Posterior cingulate gyrus (tissue), 11 donors: ENCODE data around the gene OR5C1.
"Not testable (repeated sequence)": the region's sequence is repeated elsewhere in the genome, so short reads cannot be mapped to it uniquely, and the experiment has no call there.

Experiments used
- DNase-seq, 10 donors: peaks; one replicate each; pipeline versions ENCODE4 v3.0.0 to v3.0.0-alpha.2; 2020 to 2021; ENCODE audit warnings: mixed read lengths in 3 of 10
- intact Hi-C: fragments of 100-400 bp; cut with DNase I; formaldehyde crosslinking; loops from one replicate; pipeline ENCODE4 v1.15.1; 2023

OR5C1 gene

GRCh38 chr9:122809261-122809660 lies 20.5 kb downstream of the OR5C1 start:
- DNase-seq, intact Hi-C loops: not testable (repeated sequence)

GRCh38 chr9:122810306-122810946 lies 21.7 kb downstream of the OR5C1 start:
- intact Hi-C loops = loop anchor here (1.0 to 10.0 kb wide), 4 partner anchors 345 to 716 kb away; partner anchors contain the start of gene TTLL11
- peak; percentile 64 to 96 (median 84) for DNase-seq

GRCh38 chr9:122812736-122813135 lies 24.0 kb downstream of the OR5C1 start:
- intact Hi-C loops = loop anchor here (10.0 kb wide), 3 partner anchors 458 to 718 kb away; partner anchors contain the start of gene TTLL11
- no peak for DNase-seq

DNA sequence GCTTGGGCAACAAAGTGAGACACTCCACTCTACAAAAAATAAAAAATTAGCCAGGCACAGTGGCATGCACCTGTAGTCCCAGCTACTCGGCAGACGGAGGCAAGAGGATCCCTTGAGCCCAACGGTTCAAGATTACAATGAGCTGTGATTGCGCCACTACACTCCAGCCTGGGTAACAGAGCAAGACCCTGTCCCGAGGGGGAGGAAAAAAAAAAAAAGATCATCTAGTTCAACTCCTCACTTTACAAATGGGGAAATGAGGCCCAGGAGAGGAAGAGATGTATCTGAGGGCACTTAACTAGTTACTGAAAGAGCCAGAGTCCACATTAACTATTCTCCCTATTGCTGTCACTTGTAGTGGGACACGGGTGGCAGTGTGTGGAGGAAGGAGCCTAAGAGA lies 25.8 kb downstream of the OR5C1 start:
- intact Hi-C loops = loop anchor here (10.0 kb wide), 3 partner anchors 460 to 720 kb away; partner anchors contain the start of gene TTLL11

GRCh38 chr9:122815544-122815943 lies 26.8 kb downstream of the OR5C1 start:
- DNase-seq = no peak
- intact Hi-C loops = loop anchor here (10.0 kb wide), 3 partner anchors 461 to 721 kb away; partner anchors contain the start of gene TTLL11

More for the DNA sequence above, 25.8 kb downstream of the OR5C1 start:
- DNase-seq = no peak

- intact Hi-C loops = loop anchor here (10.0 kb wide), 3 partner anchors 462 to 722 kb away; partner anchors contain the start of gene TTLL11
- no peak for DNase-seq
Measured at GRCh38 chr9:122816163-122816867, 27.6 kb downstream of the OR5C1 start.

DNA sequence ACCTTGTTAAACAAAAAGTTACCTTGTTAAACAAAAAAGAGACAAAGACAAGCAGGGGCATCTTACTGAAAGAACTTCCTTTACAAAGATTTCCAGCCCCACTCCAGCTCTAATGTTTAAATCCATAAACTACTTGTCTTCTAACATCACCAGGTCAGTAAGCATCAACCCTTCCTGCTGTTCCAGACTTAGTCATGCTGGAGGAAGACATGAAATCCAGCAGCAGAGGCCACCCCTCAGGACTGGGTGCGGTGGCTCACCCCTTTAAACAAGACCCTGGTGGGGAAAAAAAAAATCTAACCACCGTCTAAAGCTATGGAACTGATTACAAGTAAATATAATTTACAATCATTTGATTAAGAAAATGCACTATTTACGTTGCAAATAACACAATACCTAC lies 30.6 kb downstream of the OR5C1 start:
- intact Hi-C loops = loop anchor here (10.0 kb wide), 3 partner anchors 465 to 725 kb away; partner anchors contain the start of gene TTLL11
- no peak for DNase-seq

- no peak for DNase-seq
- intact Hi-C loops = loop anchor here (10.0 kb wide), 3 partner anchors 465 to 725 kb away; partner anchors contain the start of gene TTLL11
Measured at GRCh38 chr9:122819791-122820489, 31.2 kb downstream of the OR5C1 start.

- intact Hi-C loops = no loop called here
- no peak for DNase-seq
Measured at GRCh38 chr9:122820490-122820845, 31.7 kb downstream of the OR5C1 start.

DNA sequence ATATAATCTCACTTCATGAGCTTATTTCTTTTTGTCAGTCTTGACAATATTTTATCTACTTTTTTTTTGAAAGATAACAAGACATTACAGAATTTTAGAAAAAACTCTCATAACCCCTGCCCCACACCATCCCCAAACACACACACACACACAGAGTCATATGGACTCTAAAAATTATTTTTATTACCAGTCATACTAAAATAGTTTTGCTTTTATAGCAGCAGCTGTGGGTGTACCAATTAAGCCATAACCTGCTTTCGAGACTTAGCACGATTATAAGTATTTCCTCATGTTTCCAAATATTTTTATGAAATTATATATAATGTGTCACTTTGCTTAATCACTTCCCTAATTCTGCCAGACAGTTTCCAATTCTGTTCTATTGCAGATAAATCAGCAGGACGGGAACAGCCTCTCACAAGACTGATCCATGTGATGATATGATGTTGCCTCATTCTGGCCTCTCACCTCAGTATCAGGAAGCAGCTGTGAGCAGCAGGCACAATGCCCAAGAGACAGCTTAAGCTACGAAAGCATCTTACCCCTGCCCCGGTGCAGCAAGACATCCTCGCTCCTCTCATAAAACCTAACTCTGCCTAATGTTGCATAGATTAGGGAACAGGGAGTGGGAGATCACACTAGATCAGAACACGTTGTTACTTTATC lies 32.7 kb downstream of the OR5C1 start:
- no peak for DNase-seq
- intact Hi-C loops = no loop called here

- DNase-seq = no peak
- intact Hi-C loops = no loop called here
Measured at GRCh38 chr9:122822056-122822455, 33.3 kb downstream of the OR5C1 start.

- intact Hi-C loops = no loop called here
- no peak for DNase-seq
Measured at GRCh38 chr9:122822938-122823337, 34.2 kb downstream of the OR5C1 start.

- intact Hi-C loops = no loop called here
- no peak for DNase-seq
Measured at GRCh38 chr9:122827761-122828093, 39.0 kb downstream of the OR5C1 start.

GRCh38 chr9:122828965-122829284 lies 40.2 kb downstream of the OR5C1 start:
- intact Hi-C loops, DNase-seq: not testable (repeated sequence)

DNA sequence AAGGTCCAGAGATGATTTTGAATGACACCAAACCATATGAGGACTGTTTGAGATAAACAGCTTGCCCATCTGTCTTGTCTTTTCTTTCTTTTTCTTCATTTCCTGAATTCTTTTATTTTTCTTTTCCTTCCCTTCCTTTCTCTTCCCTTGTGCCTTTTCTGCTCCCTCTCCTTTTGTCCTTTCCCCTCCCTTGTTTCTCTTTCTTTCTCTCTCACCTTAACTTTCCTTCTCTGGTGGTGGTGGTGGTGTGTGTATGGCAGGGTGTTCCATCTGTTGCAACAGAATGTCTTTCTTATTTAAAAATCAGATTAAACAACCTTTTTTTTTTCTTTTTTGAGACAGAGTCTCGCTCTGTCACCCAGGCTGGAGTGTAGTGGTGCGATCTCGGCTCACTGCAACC lies 43.5 kb downstream of the OR5C1 start:
- DNase-seq = no peak
- intact Hi-C loops = no loop called here

GRCh38 chr9:122835313-122835731 lies 46.6 kb downstream of the OR5C1 start:
- intact Hi-C loops = no loop called here
- DNase-seq = no peak

DNA sequence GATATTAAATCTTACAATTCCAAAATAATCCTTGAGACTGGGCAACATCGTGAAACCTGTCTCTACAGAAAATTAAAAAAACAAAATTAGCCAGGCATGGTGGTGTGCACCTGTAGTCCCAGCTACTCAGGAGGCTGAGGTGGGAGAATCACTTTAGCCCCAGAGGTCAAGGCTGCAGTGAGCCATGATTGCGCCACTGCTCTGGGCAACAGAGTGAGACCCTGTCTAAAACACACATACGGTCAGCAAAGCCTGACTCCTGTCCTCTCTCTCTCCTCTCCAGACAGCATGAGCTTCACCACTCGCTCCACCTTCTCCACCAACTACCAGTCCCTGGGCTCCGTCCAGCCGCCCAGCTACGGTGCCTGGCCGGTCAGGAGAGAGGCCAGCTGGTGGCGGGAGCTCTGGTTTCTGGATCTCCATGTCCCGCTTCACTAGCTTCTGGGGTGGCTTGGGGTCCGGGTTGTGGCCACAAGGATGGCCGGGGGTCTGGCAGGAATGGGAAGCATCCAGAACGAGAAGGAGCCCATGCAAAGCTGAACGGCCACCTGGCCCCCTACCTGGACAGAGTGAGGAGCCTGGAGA lies 48.6 kb downstream of the OR5C1 start:
- intact Hi-C loops = no loop called here
- peak in 1 of 10 donors; percentile 81 for DNase-seq

DNA sequence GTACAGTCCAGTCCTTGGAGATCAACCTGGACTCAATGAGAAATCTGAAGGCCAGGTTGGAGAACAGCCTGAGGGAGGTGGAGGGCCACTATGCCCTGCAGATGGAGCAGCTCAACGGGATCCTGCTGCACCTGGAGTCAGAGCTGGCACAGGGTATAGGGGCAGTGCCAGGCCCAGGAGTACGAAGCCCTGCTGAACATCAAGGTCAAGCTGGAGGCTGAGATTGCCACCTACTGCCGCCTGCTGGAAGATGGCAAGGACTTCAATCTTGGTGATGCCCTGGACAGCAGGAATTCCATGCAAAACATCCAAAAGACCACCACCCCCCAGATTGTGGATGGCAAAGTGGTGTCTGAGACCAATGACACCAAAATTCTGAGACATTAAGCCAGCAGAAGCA lies 49.7 kb downstream of the OR5C1 start:
- peak in 1 of 10 donors; percentile 65 for DNase-seq
- intact Hi-C loops = not testable (repeated sequence)
